ENCODE results near the gene SPATA24. TPM values are rescaled to one million over a fixed set of nuclear protein-coding genes. Genes with fewer than 3 reads are reported as not detected.
"Not testable (repeated sequence)": the region's sequence is repeated elsewhere in the genome, so short reads cannot be mapped to it uniquely, and the experiment has no call there.

Gene SPATA24
- total RNA-seq, 1 donor from 2014 or later = not detected

DNA sequence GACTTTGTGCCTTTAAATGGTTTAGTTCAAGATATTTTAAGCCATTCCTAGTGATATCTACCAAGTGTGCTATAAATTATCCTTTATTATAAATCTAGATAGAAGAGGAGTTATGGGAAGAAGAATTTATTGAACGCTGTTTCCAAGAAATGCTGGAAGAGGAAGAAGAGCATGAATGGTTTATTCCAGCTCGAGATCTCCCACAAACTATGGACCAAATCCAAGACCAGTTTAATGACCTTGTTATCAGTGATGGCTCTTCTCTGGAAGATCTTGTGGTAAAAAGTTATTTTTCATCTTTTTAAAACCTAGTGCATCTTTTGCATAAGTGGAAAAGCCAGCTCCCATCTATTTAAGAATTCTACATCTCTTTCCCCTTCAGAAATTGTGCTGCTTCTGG is 39.4 kb downstream of the SPATA24 start:
- Histone ChIP-seq H3K4me1 (no peaks in the 10 kb centered on the region), H3K4me3 (no peak overlapping the region), H3K27me3 (no peaks in the 10 kb centered on the region), H3K27ac (no peak overlapping the region), H3K36me3 (peaks cover 52 to 57% of the 10 kb centered on the region in 2 donors), H3K9me3 (no peaks in the 10 kb centered on the region)
- intact Hi-C loops (cut with DNase I) = no loop called here
- TF ChIP-seq, protein P1, sequence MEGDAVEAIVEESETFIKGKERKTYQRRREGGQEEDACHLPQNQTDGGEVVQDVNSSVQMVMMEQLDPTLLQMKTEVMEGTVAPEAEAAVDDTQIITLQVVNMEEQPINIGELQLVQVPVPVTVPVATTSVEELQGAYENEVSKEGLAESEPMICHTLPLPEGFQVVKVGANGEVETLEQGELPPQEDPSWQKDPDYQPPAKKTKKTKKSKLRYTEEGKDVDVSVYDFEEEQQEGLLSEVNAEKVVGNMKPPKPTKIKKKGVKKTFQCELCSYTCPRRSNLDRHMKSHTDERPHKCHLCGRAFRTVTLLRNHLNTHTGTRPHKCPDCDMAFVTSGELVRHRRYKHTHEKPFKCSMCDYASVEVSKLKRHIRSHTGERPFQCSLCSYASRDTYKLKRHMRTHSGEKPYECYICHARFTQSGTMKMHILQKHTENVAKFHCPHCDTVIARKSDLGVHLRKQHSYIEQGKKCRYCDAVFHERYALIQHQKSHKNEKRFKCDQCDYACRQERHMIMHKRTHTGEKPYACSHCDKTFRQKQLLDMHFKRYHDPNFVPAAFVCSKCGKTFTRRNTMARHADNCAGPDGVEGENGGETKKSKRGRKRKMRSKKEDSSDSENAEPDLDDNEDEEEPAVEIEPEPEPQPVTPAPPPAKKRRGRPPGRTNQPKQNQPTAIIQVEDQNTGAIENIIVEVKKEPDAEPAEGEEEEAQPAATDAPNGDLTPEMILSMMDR (IDR thresholded peaks at IDR 0.05) = no peak
- DNase-seq (ENCODE audit: low spot score in 2 of 2) = no peak

- Histone ChIP-seq H3K4me3 (no peak overlapping the region), H3K27me3 (no peaks in the 10 kb centered on the region), H3K27ac (no peak overlapping the region), H3K9me3 (no peaks in the 10 kb centered on the region), H3K4me1 (no peaks in the 10 kb centered on the region), H3K36me3 (peaks cover 52 to 54% of the 10 kb centered on the region in 2 donors)
- intact Hi-C loops (cut with DNase I) = no loop called here
- no peak for DNase-seq (ENCODE audit: low spot score in 2 of 2)
- TF ChIP-seq, protein P1 (IDR thresholded peaks at IDR 0.05) = no peak
Observed at GRCh38 chr5:139363937-139364336, 40.0 kb downstream of the SPATA24 start.

DNA sequence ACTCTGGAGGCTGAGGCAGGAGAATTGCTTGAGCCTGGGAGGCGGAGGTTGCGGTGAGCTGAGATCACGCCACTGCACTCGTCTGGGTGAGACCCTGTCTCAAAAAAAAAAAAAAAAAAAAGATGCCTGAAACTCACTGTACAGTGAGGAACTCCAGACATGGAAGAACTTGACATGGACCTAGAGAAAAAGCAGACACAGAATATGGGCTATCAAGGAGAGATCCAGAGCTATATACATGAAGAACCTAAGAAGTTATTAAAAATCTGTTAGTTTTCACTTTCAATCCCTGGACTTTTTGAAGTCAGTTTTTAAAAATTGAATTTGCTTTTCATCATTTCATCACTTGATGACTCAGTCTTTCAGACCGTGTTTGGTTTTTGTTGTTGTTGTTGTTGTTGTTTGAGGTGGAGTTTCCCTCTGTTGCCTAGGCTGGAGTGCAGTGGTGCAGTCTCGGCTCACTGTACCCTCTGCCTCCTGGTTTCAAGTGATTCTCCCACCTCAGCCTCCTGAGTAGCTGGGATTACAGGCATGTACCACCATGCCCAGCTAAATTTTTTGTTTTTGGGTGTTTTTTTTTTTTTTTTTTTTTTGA is 42.0 kb downstream of the SPATA24 start:
- Histone ChIP-seq H3K27me3 (no peaks in the 10 kb centered on the region), H3K27ac (no peak overlapping the region), H3K9me3 (no peaks in the 10 kb centered on the region), H3K4me1 (no peaks in the 10 kb centered on the region), H3K36me3 (peaks cover 37 to 41% of the 10 kb centered on the region in 2 donors), H3K4me3 (no peak overlapping the region)
- TF ChIP-seq, protein P1 (IDR thresholded peaks at IDR 0.05) = no peak
- no peak for DNase-seq (ENCODE audit: low spot score in 2 of 2)
- intact Hi-C loops (cut with DNase I) = no loop called here

GRCh38 chr5:139360384-139360783 is 43.5 kb downstream of the SPATA24 start:
- no peak for DNase-seq (ENCODE audit: low spot score in 2 of 2)
- Histone ChIP-seq H3K9me3 (no peaks in the 10 kb centered on the region), H3K4me3 (no peak overlapping the region), H3K27me3 (no peaks in the 10 kb centered on the region), H3K4me1 (no peaks in the 10 kb centered on the region), H3K36me3 (peaks cover 21 to 26% of the 10 kb centered on the region in 2 donors), H3K27ac (no peak overlapping the region)
- intact Hi-C loops (cut with DNase I) = no loop called here
- TF ChIP-seq, protein P1 (IDR thresholded peaks at IDR 0.05) = no peak

- intact Hi-C loops (cut with DNase I) = no loop called here
- TF ChIP-seq, protein P1 (IDR thresholded peaks at IDR 0.05) = no peak
- H3K27me3 ChIP-seq = no peaks in the 10 kb centered on the region
Observed at GRCh38 chr5:139358064-139358463, 45.8 kb downstream of the SPATA24 start.

GRCh38 chr5:139355900-139356299 is 48.0 kb downstream of the SPATA24 start:
- H3K27ac ChIP-seq; H3K4me3 ChIP-seq; H3K4me1 ChIP-seq; H3K27me3 ChIP-seq; intact Hi-C loops (cut with DNase I); H3K36me3 ChIP-seq; H3K9me3 ChIP-seq; DNase-seq (ENCODE audit: low spot score in 2 of 2): not testable (repeated sequence)

More at GRCh38 chr5:139358064-139358463, 45.8 kb downstream of the SPATA24 start:
- DNase-seq (ENCODE audit: low spot score in 2 of 2) = no peak
- Histone ChIP-seq H3K4me3 (no peak overlapping the region), H3K36me3 (peaks cover 0 to 5% of the 10 kb centered on the region in 2 donors), H3K27ac (no peak overlapping the region), H3K9me3 (no peaks in the 10 kb centered on the region), H3K4me1 (no peaks in the 10 kb centered on the region)

Data from ascending aorta (tissue), 2 donors.